T-helper 2 cell treated with Interferon-gamma antibody and Interleukin-4, amounts not matched to agents 5 μg/mL and 100 μg/mL, for 36 hours (primary cell): Measurements from ENCODE around the gene SMURF1.

ENCODE experiments used
- DNase-seq: peaks from one replicate; pipeline ENCODE4 v3.0.0; 2021; ENCODE audit warnings: low spot score
- H3K27ac Mint-ChIP-seq: one replicate; pipeline ENCODE4 v1.8.0; 2021; ENCODE audit warnings: mild to moderate bottlenecking, mixed read lengths
- H3K27me3 Mint-ChIP-seq: one replicate; pipeline ENCODE4 v1.8.0; 2021; ENCODE audit warnings: low read depth, mixed read lengths
- H3K36me3 Mint-ChIP-seq: one replicate; pipeline ENCODE4 v1.8.0; 2021; ENCODE audit warnings: low read depth, mixed read lengths
- H3K4me1 Mint-ChIP-seq: one replicate; pipeline ENCODE4 v1.8.0; 2021; ENCODE audit warnings: low read depth, mixed read lengths
- H3K4me3 Mint-ChIP-seq: one replicate; pipeline ENCODE4 v1.8.0; 2022; ENCODE audit warnings: mild to moderate bottlenecking, moderate library complexity, mixed read lengths
- H3K9me3 Mint-ChIP-seq: one replicate; pipeline ENCODE4 v1.8.0; 2021; ENCODE audit warnings: mixed read lengths

SMURF1 gene

GRCh38 chr7:99006739-99007424, 137.0 kb downstream of the SMURF1 start:
- no peak for DNase-seq
- no peak overlapping the region for H3K27ac Mint-ChIP-seq
- H3K27me3 Mint-ChIP-seq: no peaks in the 10 kb centered on the region
- no peak overlapping the region for H3K4me3 Mint-ChIP-seq
- H3K36me3 Mint-ChIP-seq: peaks cover 52% of the 10 kb centered on the region
- no peaks in the 10 kb centered on the region for H3K9me3 Mint-ChIP-seq
- H3K4me1 Mint-ChIP-seq: no peaks in the 10 kb centered on the region

GRCh38 chr7:99005776-99006175, 138.1 kb downstream of the SMURF1 start:
- DNase-seq: no peak
- H3K27ac Mint-ChIP-seq: no peak overlapping the region
- no peaks in the 10 kb centered on the region for H3K4me1 Mint-ChIP-seq
- peaks cover 53% of the 10 kb centered on the region for H3K36me3 Mint-ChIP-seq
- H3K27me3 Mint-ChIP-seq: no peaks in the 10 kb centered on the region
- H3K4me3 Mint-ChIP-seq: no peak overlapping the region
- H3K9me3 Mint-ChIP-seq: no peaks in the 10 kb centered on the region

- H3K27me3 Mint-ChIP-seq: no peaks in the 10 kb centered on the region
- DNase-seq: no peak
- H3K27ac Mint-ChIP-seq: no peak overlapping the region
- H3K4me1 Mint-ChIP-seq: no peaks in the 10 kb centered on the region
- no peak overlapping the region for H3K4me3 Mint-ChIP-seq
- peaks cover 47% of the 10 kb centered on the region for H3K36me3 Mint-ChIP-seq
- H3K9me3 Mint-ChIP-seq: no peaks in the 10 kb centered on the region
Measured at GRCh38 chr7:99004781-99005500, 139.0 kb downstream of the SMURF1 start.

DNA sequence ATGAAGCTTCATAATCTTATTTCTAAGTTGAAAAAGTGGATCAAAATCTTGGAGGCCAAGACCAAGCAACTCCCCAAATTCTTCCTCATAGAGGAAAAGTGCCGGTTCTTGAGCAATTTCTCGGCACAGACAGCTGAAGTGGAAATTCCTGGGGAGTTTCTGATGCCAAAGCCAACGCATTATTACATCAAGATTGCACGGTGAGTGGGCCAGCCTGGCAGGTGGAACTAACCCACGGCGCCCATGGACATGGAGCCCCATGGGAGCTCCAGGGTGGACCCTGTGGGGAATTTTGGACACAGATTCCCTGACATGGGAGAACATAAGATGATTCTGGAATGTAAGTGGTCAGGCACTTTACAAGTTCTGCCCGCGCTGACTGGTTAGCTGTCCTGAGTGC, 139.7 kb downstream of the SMURF1 start:
- H3K27me3 Mint-ChIP-seq: no peaks in the 10 kb centered on the region
- no peak for DNase-seq
- H3K36me3 Mint-ChIP-seq: peaks cover 48% of the 10 kb centered on the region
- no peak overlapping the region for H3K4me3 Mint-ChIP-seq
- no peaks in the 10 kb centered on the region for H3K9me3 Mint-ChIP-seq
- H3K4me1 Mint-ChIP-seq: no peaks in the 10 kb centered on the region
- H3K27ac Mint-ChIP-seq: no peak overlapping the region

- Mint-ChIP-seq H3K9me3 (no peaks in the 10 kb centered on the region), H3K4me3 (no peak overlapping the region), H3K27ac (no peak overlapping the region), H3K27me3 (no peaks in the 10 kb centered on the region), H3K36me3 (peaks cover 48% of the 10 kb centered on the region), H3K4me1 (no peaks in the 10 kb centered on the region)
- DNase-seq: no peak
Measured at GRCh38 chr7:99003419-99003818, 140.5 kb downstream of the SMURF1 start.

GRCh38 chr7:99002827-99003212, 141.1 kb downstream of the SMURF1 start:
- H3K27me3 Mint-ChIP-seq: no peaks in the 10 kb centered on the region
- H3K4me1 Mint-ChIP-seq: no peaks in the 10 kb centered on the region
- peaks cover 50% of the 10 kb centered on the region for H3K36me3 Mint-ChIP-seq
- no peak overlapping the region for H3K27ac Mint-ChIP-seq
- DNase-seq: no peak
- no peaks in the 10 kb centered on the region for H3K9me3 Mint-ChIP-seq
- H3K4me3 Mint-ChIP-seq: no peak overlapping the region

DNA sequence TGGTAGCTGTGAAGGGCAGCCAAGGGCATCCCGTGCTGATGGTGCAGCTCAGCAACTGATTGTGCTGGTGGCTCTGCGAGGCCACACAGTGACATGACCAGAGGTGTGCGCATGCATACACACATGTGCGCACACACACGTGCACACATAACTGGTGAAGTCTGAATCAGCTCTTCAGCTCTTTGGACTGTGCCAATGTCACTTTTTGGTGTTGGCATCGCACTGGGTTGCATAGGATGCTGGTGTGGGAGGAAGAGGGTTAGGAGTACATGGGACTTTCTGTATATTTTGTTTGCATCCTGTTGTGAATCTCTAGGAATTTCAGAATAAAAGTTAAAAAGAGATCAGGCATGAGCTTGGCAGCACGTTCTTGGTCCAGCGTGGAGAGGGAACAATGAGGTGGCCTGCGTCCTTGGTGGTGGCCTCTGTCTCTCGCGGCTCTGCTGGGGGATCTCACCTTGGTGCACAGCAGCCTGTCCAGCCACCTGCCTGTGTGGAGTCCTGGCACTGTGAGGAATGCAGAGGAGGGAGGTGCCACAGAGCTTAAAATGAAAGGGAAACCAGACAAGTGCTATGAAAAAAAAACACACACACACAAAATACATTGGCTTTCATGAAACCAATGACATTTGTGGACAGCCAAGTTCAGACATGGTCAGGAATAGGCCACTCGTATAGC, 141.6 kb downstream of the SMURF1 start:
- H3K27me3 Mint-ChIP-seq: no peaks in the 10 kb centered on the region
- no peak overlapping the region for H3K27ac Mint-ChIP-seq
- H3K4me3 Mint-ChIP-seq: no peak overlapping the region
- H3K9me3 Mint-ChIP-seq: no peaks in the 10 kb centered on the region
- DNase-seq: no peak
- H3K36me3 Mint-ChIP-seq: peaks cover 52% of the 10 kb centered on the region
- no peaks in the 10 kb centered on the region for H3K4me1 Mint-ChIP-seq

DNA sequence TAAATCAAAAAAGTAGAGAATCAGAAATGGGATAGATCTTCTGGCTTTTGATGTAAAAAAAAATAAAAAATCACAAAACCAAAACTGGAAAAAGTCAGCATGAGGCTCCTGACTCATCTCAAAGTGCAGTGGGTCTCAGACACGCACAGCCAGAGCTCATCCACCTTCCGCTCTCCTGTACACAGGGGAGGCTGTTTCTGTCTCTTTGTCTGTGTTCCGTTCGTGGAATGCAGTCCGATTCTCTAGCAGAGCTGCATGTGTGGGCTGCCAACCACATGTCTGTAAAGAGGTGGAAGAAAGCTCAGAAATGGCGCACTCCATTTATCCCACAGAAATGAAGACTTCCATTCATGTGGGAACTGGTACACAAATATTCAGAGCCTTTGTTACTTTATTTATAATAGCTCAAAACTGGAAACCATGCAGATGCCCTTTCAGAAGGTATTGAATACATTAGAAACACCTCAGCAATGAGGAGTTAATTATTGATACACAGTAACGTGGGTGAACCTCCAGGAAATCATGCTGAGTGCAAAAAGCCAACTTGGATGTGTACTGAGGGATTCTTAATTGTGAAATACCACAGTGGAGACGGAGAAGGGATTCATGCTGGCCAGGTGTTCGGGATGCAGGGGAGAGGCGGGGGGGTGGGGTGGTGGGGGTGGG, 142.3 kb downstream of the SMURF1 start:
- H3K27me3 Mint-ChIP-seq: no peaks in the 10 kb centered on the region
- peaks cover 49% of the 10 kb centered on the region for H3K36me3 Mint-ChIP-seq
- H3K9me3 Mint-ChIP-seq: no peaks in the 10 kb centered on the region
- H3K27ac Mint-ChIP-seq: no peak overlapping the region
- H3K4me1 Mint-ChIP-seq: no peaks in the 10 kb centered on the region
- no peak overlapping the region for H3K4me3 Mint-ChIP-seq
- no peak for DNase-seq

DNA sequence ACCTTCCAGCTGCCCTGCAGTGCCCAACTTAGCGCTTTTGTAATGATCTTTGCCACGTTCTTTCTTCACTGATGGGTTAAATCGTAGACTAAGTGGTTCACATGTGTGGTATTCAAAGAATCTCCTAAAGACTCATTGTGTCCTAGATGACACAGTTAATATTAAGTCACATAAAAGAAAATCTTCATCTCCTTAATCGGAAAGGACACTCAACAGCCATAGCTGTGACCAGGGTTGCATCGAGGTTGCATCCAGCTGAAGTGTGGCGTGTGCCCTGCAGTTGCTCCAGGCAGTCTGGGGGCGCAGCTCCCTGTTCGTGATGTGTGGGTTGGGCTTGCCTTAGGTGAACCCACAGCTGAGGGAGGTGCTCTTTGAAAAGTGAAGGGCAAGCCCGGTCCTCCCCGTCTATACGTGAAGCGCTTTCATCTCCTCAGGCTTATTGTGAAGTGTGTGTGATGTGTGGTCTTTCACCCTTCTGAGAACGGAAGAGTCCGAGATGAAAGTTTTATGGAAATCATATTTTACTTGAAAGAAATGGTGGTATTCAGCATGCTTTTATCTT, 142.9 kb downstream of the SMURF1 start:
- Mint-ChIP-seq H3K9me3 (no peaks in the 10 kb centered on the region), H3K36me3 (peaks cover 49% of the 10 kb centered on the region), H3K27me3 (no peaks in the 10 kb centered on the region), H3K27ac (no peak overlapping the region), H3K4me3 (no peak overlapping the region), H3K4me1 (peaks cover 3% of the 10 kb centered on the region)
- no peak for DNase-seq

GRCh38 chr7:99000196-99000903, 143.6 kb downstream of the SMURF1 start:
- Mint-ChIP-seq H3K27ac (no peak overlapping the region), H3K4me3 (no peak overlapping the region), H3K27me3 (no peaks in the 10 kb centered on the region), H3K9me3 (no peaks in the 10 kb centered on the region), H3K4me1 (peaks cover 4% of the 10 kb centered on the region), H3K36me3 (peaks cover 52% of the 10 kb centered on the region)
- DNase-seq: no peak

GRCh38 chr7:98998821-98999725, 144.8 kb downstream of the SMURF1 start:
- DNase-seq: no peak
- H3K27ac Mint-ChIP-seq: no peak overlapping the region

GRCh38 chr7:98997846-98998245, 146.1 kb downstream of the SMURF1 start:
- Mint-ChIP-seq H3K27ac (no peak overlapping the region), H3K36me3 (peaks cover 55% of the 10 kb centered on the region), H3K4me3 (no peak overlapping the region), H3K27me3 (no peaks in the 10 kb centered on the region), H3K4me1 (peaks cover 4% of the 10 kb centered on the region), H3K9me3 (no peaks in the 10 kb centered on the region)
- DNase-seq: no peak

More at GRCh38 chr7:98998821-98999725, 144.8 kb downstream of the SMURF1 start:
- no peaks in the 10 kb centered on the region for H3K27me3 Mint-ChIP-seq
- H3K4me3 Mint-ChIP-seq: no peak overlapping the region
- H3K36me3 Mint-ChIP-seq: peaks cover 54% of the 10 kb centered on the region
- peaks cover 4% of the 10 kb centered on the region for H3K4me1 Mint-ChIP-seq
- H3K9me3 Mint-ChIP-seq: no peaks in the 10 kb centered on the region
